HEK293 (cell line): ENCODE measurements around the gene WNT8B.

ENCODE experiments used
- EGR2 ChIP-seq: fragments of 450-650 bp; formaldehyde crosslinking; IDR thresholded peaks from 2 replicates; pipeline ENCODE4 v1.5.1; 2016; ENCODE audit warnings: low read depth, missing biosample characterization, missing genetic modification characterization
- IKZF3 ChIP-seq: fragments of 450-650 bp; IDR thresholded peaks from 2 replicates; pipeline ENCODE4 v1.5.0; 2018; ENCODE audit warnings: missing biosample characterization, mild to moderate bottlenecking, missing genetic modification characterization, moderate library complexity
- KLF16 ChIP-seq: fragments of 450-650 bp; formaldehyde crosslinking; IDR thresholded peaks from 2 replicates; pipeline ENCODE4 v1.5.1; 2017; ENCODE audit warnings: missing biosample characterization, missing genetic modification characterization
- KLF9 ChIP-seq: fragments of 450-650 bp; formaldehyde crosslinking; IDR thresholded peaks from 2 replicates; pipeline ENCODE4 v1.5.1; 2016; ENCODE audit warnings: missing biosample characterization, missing genetic modification characterization, low read depth
- PATZ1 ChIP-seq: fragments of 450-650 bp; formaldehyde crosslinking; IDR thresholded peaks from 2 replicates; pipeline ENCODE4 v1.5.1; 2016; ENCODE audit warnings: missing biosample characterization, missing genetic modification characterization
- SP3 ChIP-seq: fragments of 450-650 bp; formaldehyde crosslinking; IDR thresholded peaks from 2 replicates; pipeline ENCODE4 v1.5.1; 2016; ENCODE audit warnings: missing biosample characterization, missing genetic modification characterization
- YY1 ChIP-seq: fragments of 450-650 bp; formaldehyde crosslinking; IDR thresholded peaks from 2 replicates; pipeline ENCODE4 v1.5.1; 2018; ENCODE audit warnings: missing biosample characterization, missing genetic modification characterization
- ZEB2 ChIP-seq: fragments of 450-650 bp; formaldehyde crosslinking; IDR thresholded peaks from 2 replicates; pipeline ENCODE4 v1.5.1; 2016; ENCODE audit warnings: missing biosample characterization, missing genetic modification characterization
- ZNF132 ChIP-seq: fragments of 450-650 bp; formaldehyde crosslinking; IDR thresholded peaks from 2 replicates; pipeline ENCODE4 v1.5.1; 2017; ENCODE audit warnings: missing biosample characterization, missing genetic modification characterization, borderline replicate concordance
- ZNF202 ChIP-seq: fragments of 450-650 bp; formaldehyde crosslinking; IDR thresholded peaks from 2 replicates; pipeline ENCODE4 v1.5.1; 2016; ENCODE audit warnings: missing biosample characterization, missing genetic modification characterization, borderline replicate concordance
- ZNF239 ChIP-seq: fragments of 450-650 bp; formaldehyde crosslinking; IDR thresholded peaks from 2 replicates; pipeline ENCODE4 v1.5.1; 2016; ENCODE audit warnings: missing biosample characterization, missing genetic modification characterization
- ZNF302 ChIP-seq: fragments of 450-650 bp; formaldehyde crosslinking; IDR thresholded peaks from 2 replicates; pipeline ENCODE4 v1.5.1; 2016; ENCODE audit warnings: missing biosample characterization, missing genetic modification characterization, low read depth
- ZNF473 ChIP-seq: fragments of 450-650 bp; formaldehyde crosslinking; IDR thresholded peaks from 2 replicates; pipeline ENCODE4 v1.5.1; 2017; ENCODE audit warnings: missing biosample characterization, missing genetic modification characterization
- ZNF561 ChIP-seq: fragments of 450-650 bp; IDR thresholded peaks from 2 replicates; pipeline ENCODE4 v1.5.1; 2018; ENCODE audit warnings: missing biosample characterization, missing genetic modification characterization, borderline replicate concordance
- ZNF621 ChIP-seq: fragments of 450-650 bp; formaldehyde crosslinking; IDR thresholded peaks from 2 replicates; pipeline ENCODE4 v1.5.1; 2017; ENCODE audit warnings: missing biosample characterization, missing genetic modification characterization
- ZNF658 ChIP-seq: fragments of 450-650 bp; formaldehyde crosslinking; IDR thresholded peaks from 2 replicates; pipeline ENCODE4; 2016; ENCODE audit warnings: missing biosample characterization, missing genetic modification characterization
- ZNF837 ChIP-seq: fragments of 450-650 bp; formaldehyde crosslinking; IDR thresholded peaks from 2 replicates; pipeline ENCODE4 v1.5.1; 2016; ENCODE audit warnings: missing biosample characterization, missing genetic modification characterization
- ZSCAN16 ChIP-seq: fragments of 450-650 bp; formaldehyde crosslinking; IDR thresholded peaks from 2 replicates; pipeline ENCODE4 v1.5.1; 2016; ENCODE audit warnings: missing biosample characterization, missing genetic modification characterization
- TF ChIP-seq, protein P1 (sequence below): fragments of 450-650 bp; IDR thresholded peaks from 2 replicates; pipeline ENCODE4 v1.5.1; 2018; ENCODE audit warnings: missing biosample characterization, mild to moderate bottlenecking, missing genetic modification characterization
- TF ChIP-seq, protein P2 (sequence below): fragments of 450-650 bp; formaldehyde crosslinking; IDR thresholded peaks from 2 replicates; pipeline ENCODE4 v1.5.1; 2016; ENCODE audit warnings: missing biosample characterization, missing genetic modification characterization
- TF ChIP-seq, protein P3 (sequence below): fragments of 450-650 bp; formaldehyde crosslinking; conservative IDR thresholded peaks from 2 replicates; pipeline ENCODE4 v1.5.1; 2016; ENCODE audit warnings: low read depth, missing biosample characterization, missing genetic modification characterization
- TF ChIP-seq, protein P4 (sequence below): fragments of 450-650 bp; formaldehyde crosslinking; IDR thresholded peaks from 2 replicates; pipeline ENCODE4 v1.5.0; 2017; ENCODE audit warnings: missing biosample characterization, missing genetic modification characterization, borderline replicate concordance
- TF ChIP-seq, protein P5 (sequence below): sonication (generic); formaldehyde crosslinking; IDR thresholded peaks from 2 replicates; pipeline ENCODE4 v1.8.1; 2022; ENCODE audit warnings: mild to moderate bottlenecking, moderate library complexity, missing genetic modification reagents

WNT8B gene

GRCh38 chr10:100433253-100434240 is 29.3 kb upstream of the WNT8B start (continued):
- TF ChIP-seq, protein P1, sequence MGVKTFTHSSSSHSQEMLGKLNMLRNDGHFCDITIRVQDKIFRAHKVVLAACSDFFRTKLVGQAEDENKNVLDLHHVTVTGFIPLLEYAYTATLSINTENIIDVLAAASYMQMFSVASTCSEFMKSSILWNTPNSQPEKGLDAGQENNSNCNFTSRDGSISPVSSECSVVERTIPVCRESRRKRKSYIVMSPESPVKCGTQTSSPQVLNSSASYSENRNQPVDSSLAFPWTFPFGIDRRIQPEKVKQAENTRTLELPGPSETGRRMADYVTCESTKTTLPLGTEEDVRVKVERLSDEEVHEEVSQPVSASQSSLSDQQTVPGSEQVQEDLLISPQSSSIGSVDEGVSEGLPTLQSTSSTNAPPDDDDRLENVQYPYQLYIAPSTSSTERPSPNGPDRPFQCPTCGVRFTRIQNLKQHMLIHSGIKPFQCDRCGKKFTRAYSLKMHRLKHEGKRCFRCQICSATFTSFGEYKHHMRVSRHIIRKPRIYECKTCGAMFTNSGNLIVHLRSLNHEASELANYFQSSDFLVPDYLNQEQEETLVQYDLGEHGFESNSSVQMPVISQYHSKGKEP (tag by site-specific recombination) = 0 out of 2 replicates have a peak, but pooled peaks have one; percentile 11
- TF ChIP-seq, protein P2, sequence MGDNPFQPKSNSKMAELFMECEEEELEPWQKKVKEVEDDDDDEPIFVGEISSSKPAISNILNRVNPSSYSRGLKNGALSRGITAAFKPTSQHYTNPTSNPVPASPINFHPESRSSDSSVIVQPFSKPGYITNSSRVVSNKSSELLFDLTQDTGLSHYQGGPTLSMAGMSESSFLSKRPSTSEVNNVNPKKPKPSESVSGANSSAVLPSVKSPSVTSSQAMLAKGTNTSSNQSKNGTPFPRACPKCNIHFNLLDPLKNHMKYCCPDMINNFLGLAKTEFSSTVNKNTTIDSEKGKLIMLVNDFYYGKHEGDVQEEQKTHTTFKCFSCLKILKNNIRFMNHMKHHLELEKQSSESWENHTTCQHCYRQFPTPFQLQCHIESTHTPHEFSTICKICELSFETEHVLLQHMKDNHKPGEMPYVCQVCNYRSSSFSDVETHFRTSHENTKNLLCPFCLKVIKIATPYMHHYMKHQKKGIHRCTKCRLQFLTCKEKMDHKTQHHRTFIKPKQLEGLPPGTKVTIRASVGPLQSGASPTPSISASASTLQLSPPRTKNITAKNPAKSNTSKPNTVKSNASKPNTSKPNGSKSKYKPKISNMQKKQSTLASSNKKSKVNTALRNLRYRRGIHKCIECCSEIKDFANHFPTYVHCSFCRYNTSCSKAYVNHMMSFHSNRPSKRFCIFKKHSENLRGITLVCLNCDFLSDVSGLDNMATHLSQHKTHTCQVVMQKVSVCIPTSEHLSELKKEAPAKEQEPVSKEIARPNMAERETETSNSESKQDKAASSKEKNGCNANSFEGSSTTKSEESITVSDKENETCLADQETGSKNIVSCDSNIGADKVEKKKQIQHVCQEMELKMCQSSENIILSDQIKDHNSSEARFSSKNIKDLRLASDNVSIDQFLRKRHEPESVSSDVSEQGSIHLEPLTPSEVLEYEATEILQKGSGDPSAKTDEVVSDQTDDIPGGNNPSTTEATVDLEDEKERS (tag by site-specific recombination) = no peak
- TF ChIP-seq ZNF202 (tag by site-specific recombination) (no peak), ZNF132 (tag by site-specific recombination) (no peak), ZNF621 (tag by site-specific recombination) (no peak), KLF9 (no peak), IKZF3 (tag by site-specific recombination) (peak; percentile 77), PATZ1 (tag by site-specific recombination) (no peak), EGR2 (no peak), ZNF837 (tag by site-specific recombination) (no peak), ZNF561 (peak; percentile 81), ZNF473 (tag by site-specific recombination) (no peak), ZNF239 (tag by site-specific recombination) (no peak), KLF16 (tag by site-specific recombination) (no peak), ZEB2 (tag by site-specific recombination) (peak; percentile 69), ZNF658 (tag by site-specific recombination) (no peak), YY1 (tag by site-specific recombination) (no peak), ZNF302 (tag by site-specific recombination) (no peak), SP3 (no peak), ZSCAN16 (tag by site-specific recombination) (no peak)
- TF ChIP-seq, protein P3, sequence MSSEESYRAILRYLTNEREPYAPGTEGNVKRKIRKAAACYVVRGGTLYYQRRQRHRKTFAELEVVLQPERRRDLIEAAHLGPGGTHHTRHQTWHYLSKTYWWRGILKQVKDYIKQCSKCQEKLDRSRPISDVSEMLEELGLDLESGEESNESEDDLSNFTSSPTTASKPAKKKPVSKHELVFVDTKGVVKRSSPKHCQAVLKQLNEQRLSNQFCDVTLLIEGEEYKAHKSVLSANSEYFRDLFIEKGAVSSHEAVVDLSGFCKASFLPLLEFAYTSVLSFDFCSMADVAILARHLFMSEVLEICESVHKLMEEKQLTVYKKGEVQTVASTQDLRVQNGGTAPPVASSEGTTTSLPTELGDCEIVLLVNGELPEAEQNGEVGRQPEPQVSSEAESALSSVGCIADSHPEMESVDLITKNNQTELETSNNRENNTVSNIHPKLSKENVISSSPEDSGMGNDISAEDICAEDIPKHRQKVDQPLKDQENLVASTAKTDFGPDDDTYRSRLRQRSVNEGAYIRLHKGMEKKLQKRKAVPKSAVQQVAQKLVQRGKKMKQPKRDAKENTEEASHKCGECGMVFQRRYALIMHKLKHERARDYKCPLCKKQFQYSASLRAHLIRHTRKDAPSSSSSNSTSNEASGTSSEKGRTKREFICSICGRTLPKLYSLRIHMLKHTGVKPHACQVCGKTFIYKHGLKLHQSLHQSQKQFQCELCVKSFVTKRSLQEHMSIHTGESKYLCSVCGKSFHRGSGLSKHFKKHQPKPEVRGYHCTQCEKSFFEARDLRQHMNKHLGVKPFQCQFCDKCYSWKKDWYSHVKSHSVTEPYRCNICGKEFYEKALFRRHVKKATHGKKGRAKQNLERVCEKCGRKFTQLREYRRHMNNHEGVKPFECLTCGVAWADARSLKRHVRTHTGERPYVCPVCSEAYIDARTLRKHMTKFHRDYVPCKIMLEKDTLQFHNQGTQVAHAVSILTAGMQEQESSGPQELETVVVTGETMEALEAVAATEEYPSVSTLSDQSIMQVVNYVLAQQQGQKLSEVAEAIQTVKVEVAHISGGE (tag by site-specific recombination) = no peak
- TF ChIP-seq, protein P4, sequence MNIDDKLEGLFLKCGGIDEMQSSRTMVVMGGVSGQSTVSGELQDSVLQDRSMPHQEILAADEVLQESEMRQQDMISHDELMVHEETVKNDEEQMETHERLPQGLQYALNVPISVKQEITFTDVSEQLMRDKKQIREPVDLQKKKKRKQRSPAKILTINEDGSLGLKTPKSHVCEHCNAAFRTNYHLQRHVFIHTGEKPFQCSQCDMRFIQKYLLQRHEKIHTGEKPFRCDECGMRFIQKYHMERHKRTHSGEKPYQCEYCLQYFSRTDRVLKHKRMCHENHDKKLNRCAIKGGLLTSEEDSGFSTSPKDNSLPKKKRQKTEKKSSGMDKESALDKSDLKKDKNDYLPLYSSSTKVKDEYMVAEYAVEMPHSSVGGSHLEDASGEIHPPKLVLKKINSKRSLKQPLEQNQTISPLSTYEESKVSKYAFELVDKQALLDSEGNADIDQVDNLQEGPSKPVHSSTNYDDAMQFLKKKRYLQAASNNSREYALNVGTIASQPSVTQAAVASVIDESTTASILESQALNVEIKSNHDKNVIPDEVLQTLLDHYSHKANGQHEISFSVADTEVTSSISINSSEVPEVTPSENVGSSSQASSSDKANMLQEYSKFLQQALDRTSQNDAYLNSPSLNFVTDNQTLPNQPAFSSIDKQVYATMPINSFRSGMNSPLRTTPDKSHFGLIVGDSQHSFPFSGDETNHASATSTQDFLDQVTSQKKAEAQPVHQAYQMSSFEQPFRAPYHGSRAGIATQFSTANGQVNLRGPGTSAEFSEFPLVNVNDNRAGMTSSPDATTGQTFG = no peak
- TF ChIP-seq, protein P5, sequence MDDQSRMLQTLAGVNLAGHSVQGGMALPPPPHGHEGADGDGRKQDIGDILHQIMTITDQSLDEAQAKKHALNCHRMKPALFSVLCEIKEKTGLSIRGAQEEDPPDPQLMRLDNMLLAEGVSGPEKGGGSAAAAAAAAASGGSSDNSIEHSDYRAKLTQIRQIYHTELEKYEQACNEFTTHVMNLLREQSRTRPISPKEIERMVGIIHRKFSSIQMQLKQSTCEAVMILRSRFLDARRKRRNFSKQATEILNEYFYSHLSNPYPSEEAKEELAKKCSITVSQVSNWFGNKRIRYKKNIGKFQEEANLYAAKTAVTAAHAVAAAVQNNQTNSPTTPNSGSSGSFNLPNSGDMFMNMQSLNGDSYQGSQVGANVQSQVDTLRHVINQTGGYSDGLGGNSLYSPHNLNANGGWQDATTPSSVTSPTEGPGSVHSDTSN = no peak
